HG02870 (cell line): ENCODE measurements around the gene SERPINB5.

Experiments
- ATAC-seq: cut with Tn5 transposase; IDR thresholded peaks from one replicate; pipeline ENCODE4 v1.9.1; 2021; ENCODE audit warnings: mild to moderate bottlenecking, moderate library complexity; ENCODE audit not compliant: unreplicated experiment

The SERPINB5 gene

GRCh38 chr18:63520053-63520685, 43.4 kb downstream of the SERPINB5 start:
- no peak for ATAC-seq

GRCh38 chr18:63523660-63524059, 46.9 kb downstream of the SERPINB5 start:
- ATAC-seq: no peak

DNA sequence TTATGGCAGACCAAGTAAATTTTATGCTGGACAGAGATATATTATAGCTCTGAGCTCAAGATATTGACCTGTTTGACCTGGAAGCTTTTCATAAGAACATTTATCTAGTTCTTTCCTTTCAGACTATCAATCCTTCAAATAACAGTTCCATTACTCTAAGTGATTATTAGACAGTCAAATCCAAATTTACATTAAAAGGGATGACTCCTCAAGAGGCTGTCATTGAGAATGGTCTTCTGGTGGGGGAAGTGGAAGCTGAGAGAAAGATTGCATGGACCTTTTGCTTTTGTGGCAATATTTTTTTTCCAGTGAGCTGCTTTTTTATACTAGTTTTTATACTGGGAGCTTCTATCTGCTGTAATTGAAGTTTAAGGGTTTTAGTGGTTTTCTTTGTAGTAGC, 50.5 kb downstream of the SERPINB5 start:
- ATAC-seq: no peak

- no peak for ATAC-seq
These were observed 52.2 kb downstream of the SERPINB5 start for GRCh38 chr18:63528863-63529492.

DNA sequence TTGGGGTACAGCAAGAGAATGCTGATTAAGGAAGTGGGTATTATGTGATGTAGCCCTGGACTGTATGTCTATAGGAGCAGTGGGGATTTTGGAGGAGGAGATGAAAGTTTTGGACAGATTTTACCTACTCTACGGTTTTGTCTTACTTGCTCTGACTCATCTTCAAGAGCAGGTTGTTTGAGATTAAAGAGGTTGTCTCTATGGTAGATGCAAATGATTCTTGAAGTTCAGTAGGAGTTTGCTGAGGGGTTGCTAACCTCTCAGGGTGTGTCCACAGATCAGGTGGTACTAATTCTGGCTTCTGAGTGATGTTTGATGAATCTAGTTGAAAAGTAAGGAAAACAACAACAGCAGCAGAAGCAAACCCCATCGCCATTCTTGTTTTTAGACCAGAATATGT, 55.7 kb downstream of the SERPINB5 start:
- no peak for ATAC-seq

DNA sequence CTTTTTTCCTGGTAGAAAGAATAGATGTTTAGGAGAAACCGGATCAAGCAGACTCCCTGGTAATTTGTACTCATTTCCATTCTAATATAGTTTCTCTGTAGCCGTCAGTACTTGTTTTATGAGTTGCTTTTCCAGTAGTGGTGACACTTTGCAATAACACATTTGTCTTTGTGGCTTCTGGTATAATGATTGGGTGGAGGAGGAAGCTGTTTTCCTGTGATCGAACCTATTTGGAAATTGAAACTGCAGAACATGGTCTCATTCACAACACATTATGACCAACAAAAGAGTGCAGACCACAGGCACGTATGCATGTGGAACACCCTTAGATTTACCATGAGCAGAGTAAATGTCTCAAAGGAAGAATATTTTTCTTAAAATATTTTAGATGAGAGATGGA, 57.9 kb downstream of the SERPINB5 start:
- ATAC-seq: no peak

DNA sequence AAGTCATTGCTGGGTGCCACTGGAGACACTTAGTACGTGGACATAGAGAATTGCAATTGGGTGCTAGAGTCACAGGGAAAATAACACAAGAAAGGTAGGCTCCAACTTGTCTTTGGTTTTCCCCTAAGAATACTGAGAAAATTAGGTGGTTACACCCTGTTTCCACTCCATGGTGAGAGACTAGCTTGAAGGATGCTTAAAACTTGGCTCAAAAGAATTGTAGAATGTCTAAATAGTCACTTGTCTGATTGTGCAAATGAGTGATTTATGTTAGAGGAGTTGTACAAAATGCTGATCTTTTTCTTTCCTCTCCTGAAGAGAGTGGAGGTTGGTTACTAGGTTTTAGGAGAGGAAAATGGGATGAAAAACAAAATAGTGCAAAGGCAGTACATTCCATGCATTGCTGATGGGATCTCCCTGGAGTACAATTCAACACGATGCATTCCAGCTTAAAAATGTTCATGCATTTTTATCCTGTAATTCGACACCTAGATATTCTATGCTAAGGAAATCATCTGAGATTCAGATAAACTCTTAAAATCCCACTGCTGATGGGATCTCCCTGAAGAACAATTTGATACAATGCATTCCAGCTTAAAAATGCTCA, 63.2 kb downstream of the SERPINB5 start:
- ATAC-seq: no peak

- no peak for ATAC-seq
These were observed 65.3 kb downstream of the SERPINB5 start, which contains the start of gene SERPINB12 for GRCh38 chr18:63542069-63542468. SERPINB12 (plus strand) TSS chr18:63542369; CDS start chr18:63556160, 13,791 bp downstream.

DNA sequence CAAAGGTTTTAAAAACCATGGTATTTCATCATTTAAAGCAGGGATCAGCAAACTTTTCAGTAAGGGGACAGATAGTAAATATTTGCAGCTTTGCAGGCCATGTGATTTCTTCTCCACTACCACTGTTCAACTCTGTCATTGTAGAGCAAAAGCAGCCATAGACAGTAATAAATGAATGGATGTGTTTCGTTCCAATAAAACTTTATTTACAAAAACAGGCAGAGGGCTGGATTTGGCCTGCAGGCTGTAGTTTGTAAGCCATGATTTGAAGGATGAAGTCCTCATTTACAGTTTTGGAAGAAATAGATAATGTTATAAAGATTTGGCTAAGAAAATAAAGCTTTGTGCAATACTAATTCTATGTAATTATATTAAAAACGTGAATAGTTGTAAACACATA, 67.3 kb downstream of the SERPINB5 start:
- ATAC-seq: no peak

DNA sequence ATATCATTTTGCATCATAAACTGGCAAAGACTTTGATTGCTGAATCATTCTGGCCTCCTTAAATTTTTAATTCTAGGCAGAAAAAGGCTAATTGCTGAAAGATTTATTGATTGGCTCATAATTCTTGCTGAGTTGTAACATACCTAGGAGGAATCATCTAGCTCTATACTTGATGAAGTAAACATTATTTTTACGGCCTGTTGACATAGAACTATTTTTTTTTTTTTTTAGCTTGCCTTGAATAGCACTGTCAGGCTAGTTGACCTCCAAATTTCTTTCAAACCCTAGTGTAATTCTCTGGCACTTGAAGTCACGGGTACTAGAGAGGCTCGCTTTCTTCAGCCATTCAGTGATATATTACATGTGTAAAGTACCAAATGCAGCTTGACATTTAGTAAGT, 68.2 kb downstream of the SERPINB5 start:
- no peak for ATAC-seq

DNA sequence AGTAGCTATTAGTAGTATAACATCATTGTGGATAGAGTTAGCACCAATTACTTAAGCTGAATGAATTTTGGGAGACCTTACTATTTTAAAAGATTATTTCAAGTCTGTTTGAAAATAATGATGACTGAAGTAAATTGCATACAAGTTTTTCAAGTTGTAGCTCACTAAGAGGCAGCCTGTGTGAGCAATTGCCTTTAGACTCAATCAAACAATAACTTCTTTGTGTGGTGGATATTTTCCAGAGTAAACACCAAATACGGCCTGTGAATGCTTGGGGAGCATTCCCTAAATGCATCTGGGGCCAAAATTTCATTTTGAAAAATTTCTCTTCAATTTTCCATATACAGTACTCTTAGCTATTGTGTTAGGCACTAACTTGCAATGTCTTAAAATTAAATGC, 73.3 kb downstream of the SERPINB5 start:
- ATAC-seq: no peak

DNA sequence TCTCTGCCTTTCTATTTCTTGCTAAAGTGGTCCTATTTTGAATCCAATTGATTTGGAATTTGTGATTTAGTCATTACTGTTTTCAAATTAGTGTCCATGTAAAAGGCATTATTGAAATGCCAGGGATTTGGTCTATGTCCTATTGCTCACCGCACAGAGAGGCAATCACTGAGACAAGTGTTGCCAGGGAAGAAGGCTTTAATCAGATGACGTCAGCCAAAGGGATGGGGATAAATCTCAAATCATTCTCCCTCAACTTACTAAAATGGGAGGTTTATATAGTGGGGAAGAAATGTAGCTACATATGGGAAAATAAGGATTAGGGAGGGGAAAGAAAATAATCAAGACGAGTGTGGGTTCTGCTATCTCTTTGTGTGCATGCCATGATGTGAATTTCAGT, 75.0 kb downstream of the SERPINB5 start:
- no peak for ATAC-seq

DNA sequence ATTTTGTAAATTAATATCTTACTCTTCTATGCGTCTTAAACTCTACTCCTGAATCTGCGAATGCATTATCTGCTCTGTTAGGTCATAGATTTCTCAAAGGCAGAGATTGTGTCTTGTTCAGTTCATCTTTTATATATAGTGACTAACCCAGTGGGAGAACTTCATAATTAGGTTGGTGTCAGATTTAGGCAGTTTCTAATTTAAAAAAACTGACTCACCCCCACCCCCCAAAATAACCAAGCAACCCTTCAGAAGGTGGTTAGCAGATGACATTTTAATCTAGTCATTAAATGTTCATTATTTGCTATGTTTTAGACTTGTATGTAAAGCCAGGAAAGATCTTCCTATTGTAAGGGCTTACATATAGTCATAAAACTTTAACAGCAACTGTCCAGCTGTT, 75.8 kb downstream of the SERPINB5 start:
- no peak for ATAC-seq

- no peak for ATAC-seq
These were observed 76.3 kb downstream of the SERPINB5 start for GRCh38 chr18:63553081-63553480.
